Muscle of leg (tissue), 11 donors: Measurements from ENCODE around the gene SEZ6L. TPM values are rescaled to one million over a fixed set of nuclear protein-coding genes. Genes with fewer than 3 reads are reported as not detected.

Source experiments
- DNase-seq: peaks from one replicate; pipeline ENCODE4 v3.0.0; 2013
- H3K27ac ChIP-seq: one replicate; pipeline ENCODE4 v1.5.1; 2013; ENCODE audit warnings: mild to moderate bottlenecking, low read length, control low read depth
- H3K27me3 ChIP-seq: one replicate; pipeline ENCODE4 v1.6.1; 2013; ENCODE audit warnings: low read length; ENCODE audit not compliant: control insufficient read depth, insufficient read depth
- H3K36me3 ChIP-seq: one replicate; pipeline ENCODE4 v1.6.1; 2013; ENCODE audit warnings: low read length; ENCODE audit not compliant: control insufficient read depth, insufficient read depth
- H3K4me1 ChIP-seq: one replicate; pipeline ENCODE4 v1.6.1; 2013; ENCODE audit warnings: low read length; ENCODE audit not compliant: control insufficient read depth, insufficient read depth
- H3K4me3 ChIP-seq: one replicate; pipeline ENCODE4 v1.5.1; 2013; ENCODE audit warnings: low read length, control low read depth
- H3K9me3 ChIP-seq: replicated peaks from 2 replicates; pipeline ENCODE4 v1.6.1; 2013; ENCODE audit warnings: low read depth, low read length; ENCODE audit not compliant: control insufficient read depth
- WGBS: methylation state at CpG from one replicate; pipeline ENCODE4 v1.1.5; 2013; ENCODE audit warnings: missing lambda C conversion rate; ENCODE audit not compliant: insufficient coverage; 5-methylcytosine and 5-hydroxymethylcytosine counted together
- polyA plus RNA-seq, 8 donors: library from polyadenylated mRNA; unstranded; fragments of 120-200 nt; gene quantifications; one replicate each; pipeline versions ENCODE4 v1.2.1 to v1.2.3, GENCODE V29; 2013; ENCODE audit warnings: inconsistent platforms in 1 of 8, low replicate concordance in 1 of 8; ENCODE audit not compliant: insufficient read length in 8 of 8, insufficient read depth in 1 of 8
- total RNA-seq: library from RNA; stranded (reverse); fragments of 120-200 nt; gene quantifications from one replicate; pipeline ENCODE4 v1.2.4, GENCODE V29; 2013

SEZ6L gene
- total and polyA plus RNA-seq, 9 donors = 0.17 to 0.86 (median 0.37) TPM

GRCh38 chr22:26287382-26288225, 118.3 kb downstream of the SEZ6L start:
- Histone ChIP-seq H3K4me3 (no peak overlapping the region), H3K36me3 (no peaks in the 10 kb centered on the region), H3K4me1 (no peaks in the 10 kb centered on the region), H3K27ac (no peak overlapping the region), H3K27me3 (no peaks in the 10 kb centered on the region), H3K9me3 (no peaks in the 10 kb centered on the region)
- 83% methylated on average over 6 of the region's 7 CpGs for WGBS
- no peak for DNase-seq

DNA sequence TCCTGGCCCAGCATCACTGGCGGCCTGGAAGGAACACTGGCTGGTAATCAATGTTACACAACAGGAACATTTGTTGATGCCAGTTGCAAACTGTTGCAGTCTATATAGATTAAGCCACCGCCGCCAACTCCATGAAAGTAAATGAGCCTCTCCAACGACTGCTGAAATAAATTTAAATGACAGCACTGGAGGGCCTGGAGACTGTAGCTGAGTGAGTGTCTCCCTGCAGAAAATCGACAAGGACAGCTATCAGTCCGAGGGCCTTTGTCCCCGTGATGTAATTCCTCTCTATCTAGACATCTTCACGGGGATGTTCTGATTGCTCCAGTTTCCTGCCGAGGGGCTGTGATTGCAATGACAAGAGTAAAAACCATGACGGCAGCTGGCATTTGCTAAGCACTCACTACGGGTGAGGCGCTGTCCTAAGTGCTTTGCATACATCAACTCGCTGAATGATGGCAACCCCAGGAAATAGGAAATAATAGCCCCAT, 120.4 kb downstream of the SEZ6L start:
- peaks cover 2% of the 10 kb centered on the region for H3K27me3 ChIP-seq
- no peak for DNase-seq
- no peaks in the 10 kb centered on the region for H3K9me3 ChIP-seq
- H3K4me3 ChIP-seq = no peak overlapping the region
- no peaks in the 10 kb centered on the region for H3K36me3 ChIP-seq
- WGBS = 61% methylated on average over 12 of the region's 13 CpGs
- H3K27ac ChIP-seq = no peak overlapping the region
- H3K4me1 ChIP-seq = no peaks in the 10 kb centered on the region

- Histone ChIP-seq H3K36me3 (no peaks in the 10 kb centered on the region), H3K4me1 (no peaks in the 10 kb centered on the region), H3K4me3 (no peak overlapping the region), H3K27me3 (peaks cover 2% of the 10 kb centered on the region), H3K27ac (no peak overlapping the region), H3K9me3 (no peaks in the 10 kb centered on the region)
- 48% methylated on average over 9 of the region's 14 CpGs for WGBS
- no peak for DNase-seq
These were observed 122.8 kb downstream of the SEZ6L start for GRCh38 chr22:26291940-26292666.

DNA sequence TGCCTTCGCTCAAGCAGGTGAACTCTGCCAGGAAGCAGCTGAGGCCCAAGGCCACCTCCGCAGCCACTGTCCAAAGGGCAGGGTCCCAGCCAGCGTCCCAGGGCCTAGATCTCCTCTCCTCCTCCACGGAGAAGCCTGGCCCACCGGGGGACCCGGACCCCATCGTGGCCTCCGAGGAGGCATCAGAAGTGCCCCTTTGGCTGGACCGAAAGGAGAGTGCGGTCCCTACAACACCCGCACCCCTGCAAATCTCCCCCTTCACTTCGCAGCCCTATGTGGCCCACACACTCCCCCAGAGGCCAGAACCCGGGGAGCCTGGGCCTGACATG, 123.4 kb downstream of the SEZ6L start:
- Histone ChIP-seq H3K27ac (no peak overlapping the region), H3K4me1 (no peaks in the 10 kb centered on the region), H3K27me3 (peaks cover 2% of the 10 kb centered on the region), H3K4me3 (no peak overlapping the region), H3K36me3 (no peaks in the 10 kb centered on the region), H3K9me3 (no peaks in the 10 kb centered on the region)
- DNase-seq = no peak
- 71% methylated on average over 3 of the region's 13 CpGs for WGBS

GRCh38 chr22:26295563-26296126, 126.4 kb downstream of the SEZ6L start:
- WGBS = 70% methylated on average over 2 of the region's 3 CpGs
- DNase-seq = no peak

DNA sequence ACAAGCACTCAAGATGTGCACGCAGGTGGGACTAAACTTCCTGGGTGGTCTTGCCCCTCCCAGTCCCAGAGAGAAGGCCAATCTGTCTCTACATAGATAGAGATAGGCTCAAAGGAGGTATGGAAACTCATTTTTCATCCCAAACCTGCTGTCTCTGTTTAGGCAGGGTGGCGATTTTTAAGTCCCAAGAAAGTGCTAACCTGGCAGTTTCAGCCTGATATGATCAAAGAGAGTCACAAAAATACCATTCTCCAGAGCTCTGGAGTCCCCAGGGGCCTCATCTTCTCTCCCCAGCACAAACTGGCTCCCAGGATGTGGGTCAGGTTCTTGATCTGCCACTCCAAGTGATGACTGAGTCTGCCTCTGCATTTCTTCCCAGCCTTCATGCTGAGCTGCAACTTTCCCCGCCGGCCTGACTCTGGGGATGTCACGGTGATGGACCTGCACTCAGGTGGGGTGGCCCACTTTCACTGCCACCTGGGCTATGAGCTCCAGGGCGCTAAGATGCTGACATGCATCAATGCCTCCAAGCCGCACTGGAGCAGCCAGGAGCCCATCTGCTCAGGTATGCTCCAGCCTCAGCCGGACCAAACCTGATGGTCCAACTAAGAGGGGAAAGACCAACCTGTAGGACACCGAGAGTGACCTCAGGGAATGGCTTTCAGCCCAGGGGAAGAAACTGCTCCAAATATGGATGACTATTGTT, 129.5 kb downstream of the SEZ6L start:
- Histone ChIP-seq H3K9me3 (no peaks in the 10 kb centered on the region), H3K36me3 (no peaks in the 10 kb centered on the region), H3K27ac (no peak overlapping the region), H3K27me3 (peaks cover 7% of the 10 kb centered on the region), H3K4me1 (no peaks in the 10 kb centered on the region), H3K4me3 (no peak overlapping the region)
- 87% methylated on average over 5 of the region's 9 CpGs for WGBS
- no peak for DNase-seq

More at GRCh38 chr22:26295563-26296126, 126.4 kb downstream of the SEZ6L start:
- Histone ChIP-seq H3K4me1 (no peaks in the 10 kb centered on the region), H3K36me3 (no peaks in the 10 kb centered on the region), H3K9me3 (no peaks in the 10 kb centered on the region), H3K27ac (no peak overlapping the region), H3K4me3 (no peak overlapping the region), H3K27me3 (peaks cover 7% of the 10 kb centered on the region)

GRCh38 chr22:26302726-26303125, 133.5 kb downstream of the SEZ6L start:
- no peak overlapping the region for H3K4me3 ChIP-seq
- H3K4me1 ChIP-seq = no peaks in the 10 kb centered on the region
- H3K9me3 ChIP-seq = no peaks in the 10 kb centered on the region
- WGBS = 18% methylated on average over 1 of the region's 4 CpGs
- DNase-seq = no peak
- no peak overlapping the region for H3K27ac ChIP-seq
- peaks cover 12% of the 10 kb centered on the region for H3K27me3 ChIP-seq
- no peaks in the 10 kb centered on the region for H3K36me3 ChIP-seq

DNA sequence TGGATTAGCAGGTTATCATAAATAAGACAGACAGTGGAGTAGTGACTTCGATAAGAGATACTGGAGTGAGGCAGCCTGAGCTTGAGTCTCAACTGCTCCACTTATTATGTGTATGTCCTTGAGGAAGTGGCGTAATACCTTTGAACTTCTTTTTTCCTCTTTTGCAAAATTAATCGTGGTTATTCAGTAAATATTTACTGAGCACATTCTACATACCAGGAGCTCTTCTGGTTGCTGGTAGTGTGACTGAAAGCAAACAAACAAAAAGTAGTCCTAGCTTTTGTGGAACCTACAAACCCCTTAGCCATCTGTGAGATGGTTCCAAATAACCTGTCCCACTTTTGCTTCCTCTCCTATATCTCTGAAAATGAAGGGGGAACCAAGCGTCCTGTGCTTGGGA, 134.2 kb downstream of the SEZ6L start:
- Histone ChIP-seq H3K36me3 (no peaks in the 10 kb centered on the region), H3K9me3 (no peaks in the 10 kb centered on the region), H3K4me3 (no peak overlapping the region), H3K27me3 (peaks cover 13% of the 10 kb centered on the region), H3K4me1 (no peaks in the 10 kb centered on the region), H3K27ac (no peak overlapping the region)
- WGBS = 0% methylated on average over 1 of the region's 4 CpGs
- DNase-seq = no peak

- Histone ChIP-seq H3K27me3 (peaks cover 9% of the 10 kb centered on the region), H3K4me3 (no peak overlapping the region), H3K27ac (no peak overlapping the region), H3K9me3 (no peaks in the 10 kb centered on the region), H3K4me1 (no peaks in the 10 kb centered on the region), H3K36me3 (no peaks in the 10 kb centered on the region)
- no peak for DNase-seq
- WGBS = 60% methylated on average over 1 of the region's 3 CpGs
These were observed 135.5 kb downstream of the SEZ6L start for GRCh38 chr22:26304730-26305129.

DNA sequence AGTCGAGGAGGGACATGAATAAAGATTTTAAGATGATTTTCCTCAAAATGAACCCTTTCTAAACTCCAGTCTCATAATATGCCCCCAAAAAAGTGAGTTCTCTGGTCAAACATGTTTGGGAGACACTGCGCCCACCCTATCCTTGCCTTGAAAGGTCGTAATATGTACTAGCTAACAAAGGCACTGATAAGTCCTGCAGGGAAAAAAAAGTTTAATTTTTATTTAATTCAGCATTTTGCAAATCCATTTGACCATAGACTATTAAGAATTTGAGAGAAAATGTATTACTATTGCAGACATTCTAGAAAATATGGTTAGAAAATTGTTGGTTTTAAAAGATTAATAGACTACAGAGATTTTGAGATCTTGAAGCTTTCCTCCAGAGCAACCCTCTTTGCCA, 139.2 kb downstream of the SEZ6L start:
- no peaks in the 10 kb centered on the region for H3K9me3 ChIP-seq
- H3K4me3 ChIP-seq = no peak overlapping the region
- no CpG with 5 or more reads among the region's 3 CpGs for WGBS
- no peak overlapping the region for H3K27ac ChIP-seq
- H3K36me3 ChIP-seq = no peaks in the 10 kb centered on the region
- DNase-seq = no peak
- H3K27me3 ChIP-seq = peaks cover 9% of the 10 kb centered on the region
- H3K4me1 ChIP-seq = no peaks in the 10 kb centered on the region
